ENCODE measurements around the gene CXCL11. TPM values are rescaled to one million over a fixed set of nuclear protein-coding genes. Genes with fewer than 3 reads are reported as not detected.
"Not testable (repeated sequence)": the region's sequence is repeated elsewhere in the genome, so short reads cannot be mapped to it uniquely, and the experiment has no call there.

Gene CXCL11
- total RNA-seq, 8 experiments from 2014 or later: 0.20 to 3.6 TPM; not detected in 6

- WGBS, 10 experiments: 17 to 88% (median 75%) methylated on average over 1 of the region's 1 CpG; no CpG with 5 or more reads in 4 of the 10 experiments
- ATAC-seq (replicated peaks in 6 of 8): no peak
- in situ Hi-C loops (cut with MboI; ENCODE audit: low pct_unique_long_range_greater_than_20kb in 2 of 9, low sequenced_read_pairs in 9 of 9, unreplicated experiment in 9 of 9): loop anchor here in 1 of 9 experiments (10.0 kb wide), 1 partner anchor 65 kb away; the partner anchor contains the start of gene SDAD1
- H3K4me3 ChIP-seq: no peak overlapping the region
- H3K4me1 ChIP-seq (replicated peaks in 1 of 2): no peaks in the 10 kb centered on the region
- no peak overlapping the region for H3K27ac ChIP-seq
Measured at GRCh38 chr4:76059750-76060149, 23.9 kb upstream of the CXCL11 start.

- in situ Hi-C loops (cut with MboI; ENCODE audit: low pct_unique_long_range_greater_than_20kb in 2 of 9, low sequenced_read_pairs in 9 of 9, unreplicated experiment in 9 of 9): no loop called here
- WGBS, 10 experiments: 27 to 93% (median 69%) methylated on average over 2 to 3 of the region's 3 CpGs
- Histone ChIP-seq H3K27ac (no peak overlapping the region), H3K4me1 (replicated peaks in 1 of 2) (peaks cover under 1 to 2% of the 10 kb centered on the region in 2 donors), H3K4me3 (no peak overlapping the region)
- no peak for ATAC-seq (replicated peaks in 6 of 8)
Measured at GRCh38 chr4:76058888-76059426, 23.1 kb upstream of the CXCL11 start.

DNA sequence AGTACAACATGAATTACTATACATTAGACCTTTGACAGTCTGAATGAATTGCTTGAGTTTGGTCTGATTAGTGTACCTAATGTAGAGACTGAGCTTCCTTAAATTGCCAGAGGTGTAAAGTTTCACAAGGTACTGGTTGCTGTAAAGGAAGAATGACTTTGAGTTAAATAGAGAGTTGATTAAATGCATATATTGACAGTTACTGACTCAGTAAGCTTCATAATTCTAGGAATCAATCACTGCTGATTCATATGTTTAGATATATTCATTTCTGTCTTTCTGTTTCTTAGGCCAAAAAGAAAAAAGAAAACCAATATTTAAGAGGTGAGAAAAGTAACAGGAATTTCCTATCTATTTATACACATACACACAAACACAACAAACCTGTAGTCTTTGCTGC lies 22.4 kb upstream of the CXCL11 start:
- in situ Hi-C loops (cut with MboI; ENCODE audit: low pct_unique_long_range_greater_than_20kb in 2 of 9, low sequenced_read_pairs in 9 of 9, unreplicated experiment in 9 of 9): no loop called here
- Histone ChIP-seq H3K27ac (no peak overlapping the region), H3K4me3 (no peak overlapping the region), H3K4me1 (replicated peaks in 1 of 2) (peaks cover 4 to 5% of the 10 kb centered on the region in 2 donors)
- no peak for ATAC-seq (replicated peaks in 6 of 8)

- H3K4me3 ChIP-seq: no peak overlapping the region
- 5 to 80% (median 57%) methylated on average over 1 to 2 of the region's 2 CpGs; no CpG with 5 or more reads in 2 of the 10 experiments for WGBS, 10 experiments
- peaks cover 4 to 5% of the 10 kb centered on the region in 2 donors for H3K4me1 ChIP-seq (replicated peaks in 1 of 2)
- H3K27ac ChIP-seq: no peak overlapping the region
- in situ Hi-C loops (cut with MboI; ENCODE audit: low pct_unique_long_range_greater_than_20kb in 2 of 9, low sequenced_read_pairs in 9 of 9, unreplicated experiment in 9 of 9): no loop called here
- no peak for ATAC-seq (replicated peaks in 6 of 8)
Measured at GRCh38 chr4:76055421-76055820, 19.6 kb upstream of the CXCL11 start.

GRCh38 chr4:76055016-76055415 lies 19.1 kb upstream of the CXCL11 start:
- Histone ChIP-seq H3K4me1 (replicated peaks in 1 of 2) (peaks cover 4 to 5% of the 10 kb centered on the region in 2 donors), H3K27ac (no peak overlapping the region), H3K4me3 (no peak overlapping the region)
- in situ Hi-C loops (cut with MboI; ENCODE audit: low pct_unique_long_range_greater_than_20kb in 2 of 9, low sequenced_read_pairs in 9 of 9, unreplicated experiment in 9 of 9): no loop called here
- WGBS, 10 experiments: 14 to 100% (median 85%) methylated on average over 1 to 2 of the region's 2 CpGs; no CpG with 5 or more reads in 2 of the 10 experiments
- peak in 2 of 8 experiments; percentile 22 to 57 for ATAC-seq (replicated peaks in 6 of 8)

GRCh38 chr4:76053730-76054129 lies 17.9 kb upstream of the CXCL11 start:
- 0 to 46% (median 17%) methylated on average over 1 to 4 of the region's 4 CpGs; no CpG with 5 or more reads in 1 of the 10 experiments for WGBS, 10 experiments
- in situ Hi-C loops (cut with MboI; ENCODE audit: low pct_unique_long_range_greater_than_20kb in 2 of 9, low sequenced_read_pairs in 9 of 9, unreplicated experiment in 9 of 9): no loop called here

GRCh38 chr4:76050560-76051050 lies 14.7 kb upstream of the CXCL11 start:
- in situ Hi-C loops (cut with MboI; ENCODE audit: low pct_unique_long_range_greater_than_20kb in 2 of 9, low sequenced_read_pairs in 9 of 9, unreplicated experiment in 9 of 9); H3K4me3 ChIP-seq; ATAC-seq (replicated peaks in 6 of 8); H3K27ac ChIP-seq; H3K4me1 ChIP-seq (replicated peaks in 1 of 2): not testable (repeated sequence)
- 100% methylated on average over 1 to 2 of the region's 27 CpGs; no CpG with 5 or more reads in 8 of the 10 experiments for WGBS, 10 experiments

More at GRCh38 chr4:76053730-76054129, 17.9 kb upstream of the CXCL11 start:
- Histone ChIP-seq H3K27ac (no peak overlapping the region), H3K4me3 (no peak overlapping the region), H3K4me1 (replicated peaks in 1 of 2) (peaks cover 4 to 5% of the 10 kb centered on the region in 2 donors)
- ATAC-seq (replicated peaks in 6 of 8): peak in 6 of 8 experiments; percentile 12 to 69 (median 37)

GRCh38 chr4:76049860-76050416 lies 14.1 kb upstream of the CXCL11 start:
- in situ Hi-C loops (cut with MboI; ENCODE audit: low pct_unique_long_range_greater_than_20kb in 2 of 9, low sequenced_read_pairs in 9 of 9, unreplicated experiment in 9 of 9); ATAC-seq (replicated peaks in 6 of 8); H3K4me1 ChIP-seq (replicated peaks in 1 of 2); H3K27ac ChIP-seq; H3K4me3 ChIP-seq: not testable (repeated sequence)
- 86% methylated on average over 10 of the region's 17 CpGs; no CpG with 5 or more reads in 9 of the 10 experiments for WGBS, 10 experiments

- in situ Hi-C loops (cut with MboI; ENCODE audit: low pct_unique_long_range_greater_than_20kb in 2 of 9, low sequenced_read_pairs in 9 of 9, unreplicated experiment in 9 of 9); H3K4me1 ChIP-seq (replicated peaks in 1 of 2); H3K27ac ChIP-seq; ATAC-seq (replicated peaks in 6 of 8); H3K4me3 ChIP-seq: not testable (repeated sequence)
- WGBS, 10 experiments: 0 to 84% (median 66%) methylated on average over 1 to 3 of the region's 4 CpGs
Measured at GRCh38 chr4:76044686-76045085, 8.8 kb upstream of the CXCL11 start.

DNA sequence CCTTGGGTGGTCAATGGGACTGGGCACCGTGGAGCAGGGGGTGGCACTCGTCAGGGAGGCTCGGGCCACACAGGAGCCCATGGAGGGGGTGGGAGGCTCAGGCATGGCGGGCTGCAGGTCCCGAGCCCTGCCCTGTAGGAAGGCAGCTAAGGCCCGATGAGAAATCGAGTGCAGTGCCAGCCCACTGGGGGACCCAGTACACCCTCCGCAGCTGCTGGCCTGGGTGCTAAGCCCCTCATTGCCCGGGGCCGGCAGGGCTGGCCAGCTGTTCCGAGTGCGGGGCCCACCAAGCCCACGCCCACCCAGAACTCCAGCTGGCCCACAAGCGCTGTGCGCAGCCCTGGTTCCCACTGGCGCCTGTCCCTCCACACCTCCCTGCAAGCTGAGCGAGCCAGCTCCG lies 7.4 kb upstream of the CXCL11 start:
- H3K4me3 ChIP-seq; in situ Hi-C loops (cut with MboI; ENCODE audit: low pct_unique_long_range_greater_than_20kb in 2 of 9, low sequenced_read_pairs in 9 of 9, unreplicated experiment in 9 of 9); ATAC-seq (replicated peaks in 6 of 8); H3K4me1 ChIP-seq (replicated peaks in 1 of 2); H3K27ac ChIP-seq: not testable (repeated sequence)
- WGBS, 10 experiments: 100% methylated on average over 3 of the region's 18 CpGs; no CpG with 5 or more reads in 9 of the 10 experiments

DNA sequence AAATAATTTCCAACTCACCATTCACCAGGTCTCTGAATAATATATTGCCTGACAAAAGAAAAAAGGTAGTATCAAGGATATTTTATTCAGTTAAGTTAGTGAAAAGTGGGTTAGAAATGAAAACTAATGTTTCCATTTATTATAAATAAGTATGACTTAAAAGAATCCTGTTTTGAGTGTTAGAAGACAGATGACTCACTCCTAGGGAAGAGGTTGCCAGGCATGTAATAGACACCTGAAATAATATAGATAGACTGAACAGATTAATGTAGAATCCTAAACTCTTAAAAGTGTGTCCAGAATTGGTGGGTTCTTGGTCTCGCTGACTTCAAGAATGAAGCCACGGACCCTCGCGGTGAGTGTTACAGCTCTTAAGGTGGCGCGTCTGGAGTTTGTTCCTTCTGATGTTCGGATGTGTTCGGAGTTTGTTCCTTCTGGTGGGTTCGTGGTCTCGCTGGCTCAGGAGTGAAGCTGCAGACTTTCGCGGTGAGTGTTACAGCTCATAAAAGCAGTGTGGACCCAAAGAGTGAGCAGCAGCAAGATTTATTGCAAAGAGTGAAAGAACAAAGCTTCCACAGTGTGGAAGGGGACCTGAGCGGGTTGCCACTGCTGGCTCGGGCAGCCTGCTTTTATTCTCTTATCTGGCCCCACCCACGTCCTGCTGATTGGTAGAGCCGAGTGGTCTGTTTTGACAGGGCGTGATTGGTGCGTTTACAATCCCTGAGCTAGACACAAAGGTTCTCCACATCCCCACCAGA lies 6.5 kb upstream of the CXCL11 start:
- H3K4me3 ChIP-seq; ATAC-seq (replicated peaks in 6 of 8); H3K27ac ChIP-seq; H3K4me1 ChIP-seq (replicated peaks in 1 of 2); in situ Hi-C loops (cut with MboI; ENCODE audit: low pct_unique_long_range_greater_than_20kb in 2 of 9, low sequenced_read_pairs in 9 of 9, unreplicated experiment in 9 of 9): not testable (repeated sequence)
- WGBS, 10 experiments: 88 to 100% (median 100%) methylated on average over 1 to 6 of the region's 18 CpGs; no CpG with 5 or more reads in 7 of the 10 experiments

GRCh38 chr4:76036855-76037254 lies 985 bp upstream of the CXCL11 start:
- ATAC-seq (replicated peaks in 6 of 8): no peak
- WGBS, 10 experiments: 62 to 94% (median 75%) methylated on average over 2 to 3 of the region's 3 CpGs; no CpG with 5 or more reads in 5 of the 10 experiments
- in situ Hi-C loops (cut with MboI; ENCODE audit: low pct_unique_long_range_greater_than_20kb in 2 of 9, low sequenced_read_pairs in 9 of 9, unreplicated experiment in 9 of 9): no loop called here
- Histone ChIP-seq H3K4me1 (replicated peaks in 1 of 2) (no peaks in the 10 kb centered on the region), H3K4me3 (no peak overlapping the region), H3K27ac (no peak overlapping the region)

DNA sequence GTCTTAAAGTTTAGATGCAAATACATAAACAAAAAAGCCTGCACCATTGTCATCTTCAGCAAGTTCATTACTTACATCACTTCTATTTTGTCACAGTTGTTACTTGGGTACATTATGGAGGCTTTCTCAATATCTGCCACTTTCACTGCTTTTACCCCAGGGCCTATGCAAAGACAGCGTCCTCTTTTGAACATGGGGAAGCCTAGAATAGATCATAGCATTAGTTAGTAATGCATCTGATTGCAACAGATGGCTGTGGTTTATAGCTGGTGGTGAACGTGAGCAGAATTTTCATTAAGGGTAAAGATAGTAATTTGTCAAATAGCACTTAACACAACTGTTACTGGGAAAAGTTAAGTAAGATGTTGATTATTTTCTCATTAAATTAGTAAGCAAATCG lies 729 bp downstream of the CXCL11 start:
- H3K4me1 ChIP-seq (replicated peaks in 1 of 2): no peaks in the 10 kb centered on the region
- WGBS, 10 experiments: 17 to 82% (median 67%) methylated on average over 2 to 3 of the region's 3 CpGs
- ATAC-seq (replicated peaks in 6 of 8): peak in 4 of 8 experiments; percentile 27 to 58 (median 46)
- no peak overlapping the region for H3K4me3 ChIP-seq
- in situ Hi-C loops (cut with MboI; ENCODE audit: low pct_unique_long_range_greater_than_20kb in 2 of 9, low sequenced_read_pairs in 9 of 9, unreplicated experiment in 9 of 9): no loop called here
- H3K27ac ChIP-seq: no peak overlapping the region

All from motor neuron (in vitro differentiated cells).